WERI-Rb-1 (cell line): Measurements from ENCODE around the gene ZBTB7C.

ENCODE experiments used
- DNase-seq: peaks from one replicate; pipeline ENCODE4 v3.0.0-alpha.2; 2020
- H3K27ac ChIP-seq: fragments of 250-450 bp; sonication (Bioruptor Pico); 2 replicates; pipeline ENCODE4 v1.5.1; 2020; ENCODE audit warnings: mild to moderate bottlenecking, moderate library complexity
- H3K27me3 ChIP-seq: fragments of 250-450 bp; sonication (Bioruptor Pico); 2 replicates; pipeline ENCODE4 v1.5.1; 2021; ENCODE audit warnings: mild to moderate bottlenecking, low read depth, moderate library complexity; ENCODE audit not compliant: insufficient read depth, severe bottlenecking
- H3K36me3 ChIP-seq: fragments of 250-450 bp; sonication (Bioruptor Pico); 2 replicates; pipeline ENCODE4 v1.5.1; 2020; ENCODE audit warnings: mild to moderate bottlenecking, moderate library complexity
- H3K4me3 ChIP-seq: 2 replicates; pipeline ENCODE4 v1.5.1; 2011; ENCODE audit warnings: low read depth, mild to moderate bottlenecking, control low read depth, low read length
- H3K9me3 ChIP-seq: fragments of 250-450 bp; sonication (Bioruptor Pico); 2 replicates; pipeline ENCODE4 v1.5.1; 2021; ENCODE audit warnings: mild to moderate bottlenecking, moderate library complexity; ENCODE audit not compliant: severe bottlenecking
- CTCF ChIP-seq: IDR thresholded peaks from 2 replicates; pipeline ENCODE4 v1.5.1; 2011; ENCODE audit warnings: low read depth, mild to moderate bottlenecking, control low read depth, inconsistent platforms, low read length

Gene ZBTB7C

GRCh38 chr18:48045744-48046143 is 363.4 kb downstream of the ZBTB7C start:
- DNase-seq, result no peak
- H3K9me3 ChIP-seq, result peaks cover 12% of the 10 kb centered on the region
- H3K27ac ChIP-seq, result no peak overlapping the region
- no peaks in the 10 kb centered on the region for H3K27me3 ChIP-seq
- TF ChIP-seq CTCF, result no peak
- no peak overlapping the region for H3K4me3 ChIP-seq
- H3K36me3 ChIP-seq, result no peaks in the 10 kb centered on the region

GRCh38 chr18:48044944-48045343 is 364.2 kb downstream of the ZBTB7C start:
- no peak for DNase-seq
- H3K27ac ChIP-seq, result no peak overlapping the region
- peaks cover 12% of the 10 kb centered on the region for H3K9me3 ChIP-seq
- H3K4me3 ChIP-seq, result no peak overlapping the region
- TF ChIP-seq CTCF, result no peak
- no peaks in the 10 kb centered on the region for H3K27me3 ChIP-seq
- no peaks in the 10 kb centered on the region for H3K36me3 ChIP-seq

DNA sequence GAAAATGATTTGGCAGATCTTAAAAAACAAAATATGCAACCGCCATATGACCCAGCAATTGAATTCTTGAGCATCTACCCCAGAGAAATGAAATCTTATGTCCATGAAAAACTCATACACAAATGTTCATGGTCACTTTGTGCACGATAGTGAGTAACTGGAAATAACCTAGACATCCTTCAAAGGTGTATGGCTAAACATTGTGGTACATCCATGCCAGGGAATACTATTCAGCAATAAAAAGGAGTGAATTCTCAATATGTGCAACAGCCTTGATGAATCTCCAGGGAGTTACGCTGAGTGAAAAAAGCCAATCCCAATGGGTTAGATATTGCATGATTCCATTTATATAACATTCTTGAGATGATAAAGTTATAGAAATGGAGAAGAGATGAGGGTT is 366.0 kb downstream of the ZBTB7C start:
- H3K27ac ChIP-seq, result no peak overlapping the region
- peaks cover 8% of the 10 kb centered on the region for H3K9me3 ChIP-seq
- H3K36me3 ChIP-seq, result no peaks in the 10 kb centered on the region
- TF ChIP-seq CTCF, result no peak
- no peak overlapping the region for H3K4me3 ChIP-seq
- no peaks in the 10 kb centered on the region for H3K27me3 ChIP-seq
- no peak for DNase-seq

- Histone ChIP-seq H3K36me3 (no peaks in the 10 kb centered on the region), H3K27ac (no peak overlapping the region), H3K27me3 (no peaks in the 10 kb centered on the region), H3K9me3 (peaks cover 8% of the 10 kb centered on the region), H3K4me3 (no peak overlapping the region)
- no peak for TF ChIP-seq CTCF
- no peak for DNase-seq
Observed at GRCh38 chr18:48042431-48042830, 366.8 kb downstream of the ZBTB7C start.

DNA sequence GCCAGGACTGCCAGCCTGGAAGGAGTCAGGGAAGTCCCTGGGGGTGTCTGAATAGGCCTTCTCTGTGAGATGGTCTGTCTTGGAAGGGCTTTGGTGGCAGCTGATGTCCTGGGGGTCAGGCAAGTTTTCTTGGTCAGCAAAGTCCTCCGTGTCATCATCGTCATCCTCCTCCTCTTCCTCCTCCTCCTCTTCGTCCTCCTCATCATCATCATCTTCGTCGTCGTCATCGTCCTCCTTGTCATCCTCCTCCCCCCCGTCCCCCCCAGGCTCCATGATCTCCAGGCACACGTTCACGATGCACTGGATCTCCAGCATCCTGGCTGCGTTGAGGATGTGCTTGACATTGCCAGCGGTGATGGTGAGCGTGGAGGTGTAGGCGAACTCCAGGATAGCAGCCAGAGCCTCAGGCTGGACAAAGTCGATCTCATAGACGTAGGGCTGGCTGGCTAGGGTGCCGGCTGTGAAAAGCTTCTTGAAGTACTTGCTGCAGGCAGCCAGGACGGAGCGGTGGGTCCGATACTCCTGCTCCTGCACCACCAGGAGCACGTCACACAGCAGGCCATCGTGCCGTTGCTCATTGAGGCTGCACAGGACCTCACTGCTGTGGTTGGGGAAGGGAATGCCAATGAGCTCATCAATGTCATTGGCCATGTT is 368.6 kb downstream of the ZBTB7C start:
- TF ChIP-seq CTCF, result no peak

GRCh38 chr18:48039769-48040215 is 369.4 kb downstream of the ZBTB7C start:
- Histone ChIP-seq H3K36me3 (no peaks in the 10 kb centered on the region), H3K9me3 (peaks cover 8% of the 10 kb centered on the region), H3K27ac (no peak overlapping the region), H3K27me3 (no peaks in the 10 kb centered on the region), H3K4me3 (no peak overlapping the region)
- DNase-seq, result no peak
- TF ChIP-seq CTCF, result no peak

More for the DNA sequence above, 368.6 kb downstream of the ZBTB7C start:
- no peak overlapping the region for H3K4me3 ChIP-seq
- H3K27me3 ChIP-seq, result no peaks in the 10 kb centered on the region
- H3K36me3 ChIP-seq, result no peaks in the 10 kb centered on the region
- H3K9me3 ChIP-seq, result peaks cover 8% of the 10 kb centered on the region
- H3K27ac ChIP-seq, result no peak overlapping the region
- no peak for DNase-seq
